Psoas muscle (tissue), 8 donors: ENCODE measurements around the gene NSUN2. TPM values are rescaled to one million over a fixed set of nuclear protein-coding genes. Genes with fewer than 3 reads are reported as not detected.

ENCODE experiments used
- ATAC-seq, 4 donors: fragments of 200-7000 bp; cut with Tn5 transposase; one replicate each; pipeline ENCODE4 v1.9.1; 2020; ENCODE audit warnings: moderate library complexity in 3 of 4, mild to moderate bottlenecking in 2 of 4
- DNase-seq, 2 donors: peaks; one replicate each; pipeline ENCODE4 v3.0.0-alpha.2; 2020
- H3K27ac ChIP-seq: fragments of 200-600 bp; one replicate; pipeline ENCODE4 v1.8.0; 2022
- H3K27me3 ChIP-seq, 3 donors: fragments of 200-600 bp in 1 of 3; one replicate each; pipeline versions ENCODE4 v1.6.1 to v1.8.0; 2013 to 2022; ENCODE audit warnings: low read length in 2 of 3, mild to moderate bottlenecking in 2 of 3, moderate library complexity in 1 of 3; ENCODE audit not compliant: insufficient read depth in 3 of 3
- H3K36me3 ChIP-seq, 2 donors: fragments of 200-600 bp in 1 of 2; one replicate each; pipeline versions ENCODE4 v1.6.1 to v1.8.0; 2013 to 2022; ENCODE audit warnings: low read depth in 1 of 2, mild to moderate bottlenecking in 1 of 2, moderate library complexity in 1 of 2; ENCODE audit not compliant: insufficient read depth in 1 of 2
- H3K4me1 ChIP-seq: fragments of 200-600 bp; one replicate; pipeline ENCODE4 v1.8.0; 2022
- H3K4me3 ChIP-seq: fragments of 200-600 bp; one replicate; pipeline ENCODE4 v1.8.0; 2022; ENCODE audit warnings: mild to moderate bottlenecking
- H3K9me3 ChIP-seq: fragments of 200-600 bp; one replicate; pipeline ENCODE4 v1.8.0; 2022
- CTCF ChIP-seq: fragments of 200-600 bp; IDR thresholded peaks from one replicate; pipeline ENCODE4 v1.8.0; 2022; ENCODE audit warnings: antibody characterized with exemption
- WGBS, 3 donors: extraction: QIAGEN DNeasy Blood & Tissue Kit; methylation state at CpG; one replicate each; pipeline versions ENCODE4 v1.1.6 to v1.1.7; 2013; 5-methylcytosine and 5-hydroxymethylcytosine counted together
- intact Hi-C, 2 donors: fragments of 100-400 bp; cut with DNase I; formaldehyde crosslinking; loops; one replicate each; pipeline versions ENCODE4 v1.11.0 to v1.14.2; 2022
- polyA plus RNA-seq, 3 donors: library from polyadenylated mRNA; stranded (reverse); fragments of 200-250 nt; gene quantifications; one replicate each; pipeline ENCODE4 v1.2.3, GENCODE V29; 2013
- total RNA-seq, 4 donors: library from RNA; stranded (reverse); fragmentation: NEBNext Ultra II Directional in 2 of 4; extraction: Animal tissue kit (Norgen Biotek cat#: 25700) in 2 of 4; gene quantifications; one replicate each; pipeline versions ENCODE4 v1.2.1 to v1.2.4, GENCODE V29; 2021 to 2023
- donor health status: healthy with polysubstance abuse.
- donor health status: DM: no; HTN: no; CAD: no; lungs with moderate emphysema.
- donor health status: Bipolar disorder and iron deficiency.
- donor health status: healthy.
- donor health status: DM: yes; HTN: yes; CAD: no.
- donor health status: DM: no; HTN: no; CAD: no.
- donor health status: DM: no; HTN: no; CAD: no.
- donor health status: DM: yes; HTN: yes; CAD: no.

Gene NSUN2
- total and polyA plus RNA-seq, 7 donors: 30.6 to 80.9 (median 53.6) TPM

- no peak for DNase-seq
- Histone ChIP-seq H3K36me3 (peaks cover 3 to 47% of the 10 kb centered on the region in 2 donors), H3K4me3 (peak overlapping the region; percentile 79), H3K27me3 (no peaks in the 10 kb centered on the region), H3K27ac (no peak overlapping the region), H3K9me3 (no peaks in the 10 kb centered on the region), H3K4me1 (peaks cover 17% of the 10 kb centered on the region)
- WGBS, 3 donors: 93 to 100% (median 94%) methylated on average over 4 of the region's 4 CpGs
- TF ChIP-seq CTCF: no peak
- intact Hi-C loops: loop anchor here (5.0 to 10.0 kb wide), 3 partner anchors 81 to 203 kb away; partner anchors contain the start of gene TENT4A (in 1 of the 2)
- no peak for ATAC-seq
Observed at GRCh38 chr5:6631441-6631840, 1.4 kb downstream of the NSUN2 start.

- Histone ChIP-seq H3K27ac (peak overlapping the region; percentile 61), H3K4me1 (peaks cover 5% of the 10 kb centered on the region), H3K36me3 (peaks cover 13 to 91% of the 10 kb centered on the region in 2 donors), H3K9me3 (no peaks in the 10 kb centered on the region), H3K4me3 (no peak overlapping the region), H3K27me3 (no peaks in the 10 kb centered on the region)
- TF ChIP-seq CTCF: no peak
- intact Hi-C loops: no loop called here
- ATAC-seq (peak in 3 of 4 donors; percentile 82 to 91 (median 87)), DNase-seq (no peak)
- WGBS, 3 donors: 65 to 76% (median 70%) methylated on average over 10 of the region's 10 CpGs
Observed at GRCh38 chr5:6626508-6626907, 6.3 kb downstream of the NSUN2 start.

GRCh38 chr5:6623941-6624340 is 8.9 kb downstream of the NSUN2 start:
- intact Hi-C loops: no loop called here
- DNase-seq: no peak
- Histone ChIP-seq H3K27me3 (no peaks in the 10 kb centered on the region), H3K27ac (no peak overlapping the region), H3K36me3 (peaks cover 14 to 91% of the 10 kb centered on the region in 2 donors), H3K4me1 (no peaks in the 10 kb centered on the region), H3K9me3 (no peaks in the 10 kb centered on the region), H3K4me3 (no peak overlapping the region)
- ATAC-seq: no peak
- no peak for TF ChIP-seq CTCF
- WGBS, 3 donors: 79 to 95% (median 95%) methylated on average over 3 of the region's 3 CpGs

- H3K4me3 ChIP-seq: no peak overlapping the region
- H3K9me3 ChIP-seq: no peaks in the 10 kb centered on the region
- H3K27ac ChIP-seq: no peak overlapping the region
- ATAC-seq (no peak), DNase-seq (no peak)
- intact Hi-C loops: no loop called here
- WGBS, 3 donors: 75 to 77% (median 75%) methylated on average over 4 of the region's 4 CpGs
- H3K36me3 ChIP-seq: peaks cover 14 to 91% of the 10 kb centered on the region in 2 donors
- TF ChIP-seq CTCF: no peak
- H3K4me1 ChIP-seq: no peaks in the 10 kb centered on the region
- no peaks in the 10 kb centered on the region for H3K27me3 ChIP-seq
Observed at GRCh38 chr5:6623228-6623627, 9.6 kb downstream of the NSUN2 start.

- Histone ChIP-seq H3K36me3 (peaks cover 18 to 100% of the 10 kb centered on the region in 2 donors), H3K27ac (no peak overlapping the region), H3K4me1 (peaks cover 7% of the 10 kb centered on the region), H3K9me3 (no peaks in the 10 kb centered on the region), H3K27me3 (no peaks in the 10 kb centered on the region), H3K4me3 (no peak overlapping the region)
- DNase-seq (no peak), ATAC-seq (peak in 1 of 4 donors; percentile 56)
- TF ChIP-seq CTCF: no peak
- intact Hi-C loops: no loop called here
- 50 to 62% (median 60%) methylated on average over 6 of the region's 6 CpGs for WGBS, 3 donors
Observed at GRCh38 chr5:6616632-6617031, 16.2 kb downstream of the NSUN2 start.
